NK-92 (cell line): ENCODE results near the gene PRRT4.

Source experiments
- DNase-seq: peaks from one replicate; lab custom pipeline; 2025; ENCODE audit not compliant: unreplicated experiment; lab: John Stamatoyannopoulos, UW

Gene PRRT4

DNA sequence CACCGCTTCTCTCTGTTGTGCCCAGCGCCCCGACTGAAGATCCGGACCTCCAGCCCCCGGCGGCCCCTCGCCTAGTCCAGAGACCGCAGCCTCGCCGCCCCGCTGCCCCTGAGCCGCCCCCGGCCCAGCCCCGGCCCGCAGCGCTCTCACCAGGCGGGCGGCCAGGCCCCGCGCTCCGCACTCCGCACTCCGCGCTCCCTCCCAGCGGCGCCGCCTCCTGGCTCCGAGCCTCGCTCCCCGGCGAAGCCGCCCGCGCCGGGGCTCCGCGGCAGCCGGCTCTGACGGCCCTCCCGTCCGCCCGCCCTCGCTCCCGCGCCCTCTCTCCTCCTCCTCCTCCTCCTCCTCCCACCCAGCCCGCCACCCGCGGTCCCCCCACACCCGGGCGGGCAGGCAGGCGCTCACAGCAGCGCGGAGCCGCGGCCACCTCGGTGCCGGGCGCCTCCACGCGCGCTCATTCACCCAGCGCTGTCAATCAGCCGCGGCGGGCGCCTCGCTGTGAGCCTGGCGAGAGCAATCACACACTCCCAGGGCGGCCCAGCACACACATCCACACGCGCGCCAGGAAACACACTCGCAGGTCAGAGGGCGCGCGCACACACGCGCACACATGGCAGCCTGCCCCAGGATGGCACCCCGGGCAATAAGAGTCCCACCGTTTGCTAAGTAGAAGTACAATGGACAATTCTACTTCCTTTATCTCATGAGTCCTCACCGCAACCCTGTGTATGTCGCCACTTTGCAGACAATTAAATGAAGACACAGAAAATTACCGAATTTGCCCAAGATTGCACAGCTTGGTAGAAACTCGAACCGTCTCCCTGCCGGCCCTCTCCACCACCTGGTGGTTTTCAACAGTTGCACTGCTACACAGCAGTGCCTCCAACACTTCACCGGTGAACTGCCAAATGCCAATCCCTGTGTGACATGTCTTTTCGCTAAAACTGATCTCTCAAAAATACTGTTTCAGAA is at the start of gene PRRT4:
Gene PRRT4, minus strand, starts transcription at position 280 of the 969 bp plus-strand sequence.
- DNase-seq: no peak

DNA sequence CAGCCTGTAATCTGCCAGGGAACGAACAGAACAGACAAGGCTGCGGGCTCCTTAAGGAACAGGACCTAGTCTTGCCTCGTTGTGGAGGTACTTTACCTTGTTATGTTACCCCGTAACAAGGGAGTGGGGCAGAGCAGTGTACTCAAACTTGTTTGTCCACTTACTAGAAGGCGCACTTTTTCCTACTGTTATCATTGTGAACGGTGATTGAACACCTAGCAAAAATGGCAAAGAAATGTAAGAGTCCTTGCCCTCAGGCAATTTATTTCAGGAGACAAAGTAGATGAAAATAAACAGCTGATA is 48.9 kb upstream of the PRRT4 start:
- no peak for DNase-seq

DNA sequence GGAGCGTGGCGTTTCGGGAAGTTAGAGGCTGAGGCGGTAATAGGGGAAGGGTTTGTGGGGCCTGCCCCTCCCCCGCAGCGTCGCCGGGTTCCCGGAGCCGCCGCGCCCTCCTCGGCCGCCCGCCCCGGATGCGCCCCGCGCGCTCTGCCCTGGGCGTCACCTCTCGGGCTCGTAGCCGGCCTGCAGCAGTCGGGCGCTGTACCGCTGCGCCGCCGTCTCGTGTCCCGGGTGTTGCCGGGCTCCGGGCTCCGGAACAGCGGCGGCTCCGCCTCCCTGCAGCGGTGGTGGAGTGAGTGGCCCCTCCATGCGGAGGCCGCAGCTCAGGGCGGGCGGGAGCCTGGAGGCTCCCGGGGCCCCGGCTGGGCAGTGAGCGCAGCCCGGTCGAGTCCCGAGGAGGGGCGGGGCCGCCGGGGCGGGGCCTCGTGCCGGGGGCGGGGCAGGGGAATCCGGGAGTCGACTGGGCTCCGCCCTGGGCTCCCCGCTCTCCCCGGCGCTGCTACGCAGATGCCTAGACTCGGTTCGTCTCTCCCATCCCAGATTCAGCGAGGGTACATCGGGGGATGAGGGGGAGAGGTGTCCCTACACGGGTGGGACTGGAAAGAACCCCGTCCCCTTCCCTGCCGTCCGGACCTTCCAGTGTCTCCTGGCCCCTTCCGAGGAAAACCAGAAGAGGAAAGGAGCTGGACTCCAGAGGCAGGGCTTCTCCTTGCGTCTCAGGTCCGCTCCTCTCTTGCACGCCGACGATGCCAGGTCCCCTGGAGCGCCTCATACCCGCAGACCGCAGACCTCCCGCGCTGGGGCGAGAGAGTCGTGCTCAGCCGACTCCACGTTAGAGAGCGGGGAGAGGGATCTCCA is 48.3 kb upstream of the PRRT4 start, which contains the start of gene IMPDH1:
Gene IMPDH1, minus strand, starts transcription at position 387 of the 855 bp plus-strand sequence. Its CDS starts 81 bp downstream, at position 306.
- DNase-seq: no peak

DNA sequence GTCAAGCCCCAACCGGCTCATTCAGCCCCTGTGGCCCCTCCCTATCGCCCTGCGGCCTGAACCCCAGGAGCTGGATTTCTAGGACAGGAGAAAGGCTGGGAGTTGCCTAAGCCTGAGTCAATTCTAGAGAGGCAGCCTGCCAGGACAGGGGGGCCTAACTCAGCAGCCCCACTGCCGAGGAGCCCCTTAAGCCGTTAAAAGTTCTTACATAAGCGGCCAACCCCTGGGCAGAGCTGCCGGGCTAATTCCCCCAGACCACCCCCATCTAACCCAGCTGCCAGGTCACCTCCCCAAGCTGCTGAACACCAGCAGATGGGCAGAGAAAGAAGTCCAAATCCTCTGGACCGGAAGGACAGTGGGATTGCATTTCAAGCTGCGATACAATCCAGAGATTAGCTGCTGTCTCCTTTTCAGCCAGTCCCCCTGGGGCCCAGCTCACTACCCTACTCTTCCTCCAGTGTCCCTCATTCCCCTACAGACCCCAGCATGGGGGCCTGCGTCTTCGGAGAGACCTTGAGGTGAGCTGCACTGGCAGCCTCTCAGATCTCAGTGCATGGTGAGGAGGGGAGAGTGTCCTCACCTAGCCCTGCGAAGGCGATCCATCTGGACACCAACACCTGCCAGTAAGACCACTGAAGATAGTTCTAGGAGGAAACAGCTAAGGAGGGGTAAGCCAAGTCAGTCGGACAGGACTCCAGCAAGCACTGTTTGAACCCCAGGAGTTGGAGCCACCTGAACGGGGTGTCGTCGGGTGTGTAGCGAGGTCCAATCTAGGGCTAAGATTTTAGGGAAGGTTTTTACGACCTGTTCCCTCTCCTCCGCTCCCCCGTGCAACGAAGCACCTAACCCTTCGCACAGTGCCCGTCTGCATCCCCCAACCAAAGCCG is 47.5 kb upstream of the PRRT4 start:
- no peak for DNase-seq

DNA sequence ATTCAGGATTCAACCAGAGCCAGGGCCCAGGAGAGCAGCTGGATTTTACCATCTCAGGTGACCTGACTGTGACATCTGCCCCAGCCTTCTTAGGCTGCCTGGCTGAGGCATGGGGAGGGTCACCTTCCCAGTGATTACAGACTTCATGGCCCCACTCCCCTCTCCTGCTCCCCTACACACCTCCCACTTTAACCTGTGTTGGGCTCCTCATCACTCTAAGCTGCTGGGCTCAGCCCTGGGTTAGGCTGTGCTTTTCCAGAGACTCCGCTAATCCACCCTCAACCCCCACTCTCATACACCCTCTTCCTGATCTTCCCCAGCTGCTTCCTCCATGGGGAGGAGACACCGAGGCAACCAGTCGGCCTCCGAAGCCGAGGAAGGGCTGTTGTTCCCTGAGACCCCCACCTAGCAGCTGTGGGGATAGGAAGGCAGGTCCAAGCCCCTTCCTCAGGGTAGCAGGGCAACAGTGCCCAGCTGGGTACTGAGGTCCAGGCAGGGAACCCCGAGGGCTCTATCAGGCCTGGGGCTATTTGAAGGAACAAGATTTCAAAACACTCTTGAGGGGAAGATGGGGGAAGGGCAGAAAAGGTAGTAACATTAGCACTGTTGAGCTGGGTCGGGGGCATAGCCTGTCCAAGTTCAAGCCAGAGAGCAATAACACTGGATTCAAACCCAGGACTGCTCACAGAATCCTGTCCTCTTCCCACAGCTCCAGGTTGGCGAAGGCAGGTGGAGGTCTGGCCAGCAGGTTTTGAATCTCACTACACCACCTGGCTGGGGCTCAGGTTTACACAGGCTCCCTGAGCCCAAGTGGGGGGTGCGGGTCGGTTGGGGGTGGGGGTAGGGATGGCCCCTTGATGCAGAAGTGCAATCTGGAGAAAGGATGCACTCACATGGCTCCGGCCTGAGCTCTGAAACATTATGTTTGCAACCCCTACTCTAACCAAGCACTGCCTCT is 46.5 kb upstream of the PRRT4 start:
- DNase-seq: no peak

DNA sequence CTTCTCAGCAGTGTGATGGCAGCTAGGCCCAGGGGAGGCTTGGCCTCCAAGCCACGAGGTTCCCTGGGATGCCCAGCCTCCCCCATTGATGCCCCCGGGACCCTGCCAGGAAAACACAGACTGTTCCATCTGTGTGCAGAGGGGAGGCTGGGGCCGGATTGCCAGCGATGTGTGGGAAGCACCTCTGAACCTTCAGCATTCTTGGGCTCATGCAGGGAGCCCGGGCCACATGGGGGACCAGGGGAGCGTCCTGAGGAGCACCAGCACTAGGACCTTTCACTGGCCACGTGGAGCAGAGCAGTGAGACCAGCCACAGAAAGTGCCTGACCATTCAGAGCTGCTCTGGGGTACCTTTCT is 45.7 kb upstream of the PRRT4 start:
- no peak for DNase-seq

DNA sequence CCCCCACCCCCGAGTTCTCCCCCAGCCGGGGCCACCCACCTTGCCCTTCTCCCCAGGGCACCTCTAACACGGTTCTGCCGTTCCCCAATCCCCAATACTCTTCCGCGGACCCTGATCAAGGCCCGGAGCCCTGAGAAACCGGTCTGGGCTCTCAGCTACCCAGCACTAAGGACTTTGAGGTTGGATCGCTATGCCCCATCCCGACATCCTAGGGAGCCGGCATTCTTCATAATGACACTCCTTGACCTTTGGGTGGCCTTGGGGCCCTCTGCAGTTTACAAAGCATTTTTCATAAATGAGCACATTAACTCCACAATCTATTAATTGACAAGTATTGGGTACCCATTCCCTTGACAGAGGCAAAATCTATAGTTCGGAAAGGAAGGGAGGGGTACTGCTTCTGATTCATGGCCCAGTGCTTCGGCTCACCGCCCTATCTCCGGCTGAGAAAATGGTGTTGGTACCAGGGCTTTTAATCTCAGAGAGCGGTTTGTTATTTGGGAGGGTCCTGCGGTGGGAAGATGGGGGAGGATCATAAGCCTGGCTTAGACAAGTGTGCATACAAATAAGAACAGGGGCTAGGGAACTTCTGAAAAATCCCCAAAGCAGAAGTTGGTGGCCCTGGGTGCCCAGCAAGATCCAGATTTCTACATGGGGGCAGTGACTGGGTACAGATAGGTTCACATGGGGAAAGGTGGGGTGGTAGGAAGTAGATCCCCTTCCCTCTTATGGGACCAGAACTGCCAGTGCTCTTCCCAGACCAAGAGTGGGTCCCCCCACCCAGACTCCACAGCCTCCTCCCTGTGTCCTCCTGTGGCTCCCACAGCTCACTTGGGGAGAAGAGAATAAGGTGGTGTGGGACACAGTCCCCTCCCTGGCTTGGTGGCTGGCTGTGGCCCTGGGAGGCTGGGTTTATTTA is 45.1 kb upstream of the PRRT4 start:
- no peak for DNase-seq

DNA sequence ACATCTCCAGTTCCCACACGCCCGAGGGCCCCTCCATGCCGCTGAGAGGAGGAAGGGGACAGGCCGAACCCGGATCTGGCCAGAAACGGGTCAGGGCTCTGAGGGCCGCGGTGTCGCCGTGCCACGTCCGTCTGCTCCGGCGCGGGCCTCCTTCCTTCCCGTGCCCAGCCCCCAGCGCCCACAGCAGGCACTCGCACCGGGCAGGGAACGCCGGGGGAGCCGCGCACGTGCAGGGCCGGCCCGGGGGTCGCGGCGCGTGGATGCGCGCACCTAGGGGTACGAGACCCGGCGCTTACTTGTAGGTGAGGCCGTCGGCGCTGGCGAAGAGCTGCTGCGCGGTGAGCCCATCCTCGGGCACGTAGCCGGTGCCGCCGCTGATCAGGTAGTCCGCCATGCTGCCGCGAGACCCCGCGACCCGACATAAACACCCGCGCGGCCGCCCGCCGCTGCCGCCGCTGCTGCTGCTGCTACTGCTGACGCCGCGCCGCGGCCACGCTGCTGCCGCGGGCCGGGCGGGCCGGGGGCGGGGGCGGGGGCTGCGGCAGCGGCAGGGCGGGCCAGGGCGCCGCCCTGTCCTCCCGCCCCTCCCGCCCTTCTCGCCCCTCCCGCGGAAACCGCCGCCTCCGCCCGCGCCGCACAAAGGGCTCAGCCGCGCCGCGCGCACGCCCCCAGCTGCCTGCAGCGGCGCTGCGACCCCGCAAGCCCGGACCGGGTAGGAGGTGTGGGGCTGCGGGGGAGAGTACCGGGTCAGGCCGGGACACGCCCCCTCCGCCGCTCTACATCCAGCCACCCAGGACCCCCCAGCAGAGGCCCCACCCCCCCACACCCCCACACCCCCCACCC is 44.2 kb upstream of the PRRT4 start:
- no peak for DNase-seq

DNA sequence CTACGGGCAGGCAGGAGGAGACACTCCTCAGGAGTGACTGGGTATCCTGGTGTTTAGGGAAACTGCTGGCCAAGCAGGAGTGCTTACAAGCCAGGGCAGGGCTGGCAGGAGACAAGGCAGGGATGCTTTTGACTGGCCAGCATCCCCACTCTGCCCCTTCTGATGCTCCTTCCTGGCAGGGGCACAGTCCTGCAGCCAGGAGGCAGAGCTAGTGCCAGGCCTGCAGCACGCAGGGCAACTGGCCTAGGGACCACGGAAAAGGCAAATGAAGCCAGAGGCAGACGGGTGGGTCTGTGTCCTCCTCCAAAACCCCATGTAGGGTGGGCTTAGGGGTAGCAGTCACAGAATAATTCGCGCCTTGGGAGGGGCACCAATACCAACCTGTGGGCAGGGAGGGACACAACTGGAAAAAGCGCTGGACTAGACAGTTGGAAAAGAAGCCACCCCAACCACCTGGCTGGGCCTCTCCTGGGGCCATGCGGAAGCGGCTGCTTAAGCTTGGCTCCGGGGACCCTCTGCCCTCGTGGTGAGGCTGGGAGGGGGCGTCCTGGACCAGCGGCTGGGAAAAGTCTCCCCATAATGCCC is 43.5 kb upstream of the PRRT4 start:
- no peak for DNase-seq

DNA sequence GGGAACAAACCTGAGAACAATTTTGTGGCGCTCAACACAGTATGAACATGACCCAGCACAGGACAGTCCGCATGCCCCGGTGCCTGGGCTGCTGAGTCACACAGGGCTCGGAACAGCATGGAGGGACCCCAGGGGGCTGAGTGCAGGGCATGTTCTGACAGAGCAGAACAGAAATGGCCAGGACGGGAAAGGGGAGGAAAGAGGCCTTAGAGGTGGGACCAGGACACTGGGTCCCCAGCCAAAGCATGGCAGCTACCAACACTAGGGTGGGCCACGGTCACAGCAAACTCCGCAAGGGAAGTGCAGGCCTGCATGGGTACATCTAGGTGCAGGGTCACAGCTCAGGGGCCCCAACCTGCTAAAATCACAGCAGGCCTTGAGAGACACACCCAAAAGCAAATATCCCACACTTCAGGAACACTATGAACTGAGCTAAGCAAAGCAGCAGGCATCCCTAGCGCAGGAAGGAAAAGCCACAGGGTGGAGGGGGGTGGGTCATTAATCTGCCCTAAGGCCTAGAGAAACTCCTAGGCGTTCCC is 42.7 kb upstream of the PRRT4 start:
- DNase-seq: no peak

DNA sequence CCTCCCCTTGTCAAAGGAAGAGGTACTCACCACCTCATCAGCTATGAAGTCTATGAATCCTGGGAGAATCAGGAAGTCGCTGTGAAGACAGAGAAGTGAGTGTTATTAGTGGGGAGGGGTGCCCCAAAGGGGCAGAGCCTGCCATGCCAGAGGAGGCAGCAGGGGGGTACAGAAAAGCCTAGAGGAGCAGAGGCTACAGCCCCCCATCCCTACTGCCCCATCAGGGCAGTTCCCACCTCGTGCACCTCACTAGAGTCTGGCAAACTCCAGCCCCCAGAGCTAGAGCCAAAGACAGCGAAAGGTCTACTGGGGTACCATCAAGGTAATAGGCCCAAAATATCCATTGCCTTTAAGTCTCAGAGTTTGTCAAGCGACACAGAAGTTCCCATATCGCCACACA is 42.2 kb upstream of the PRRT4 start:
- DNase-seq: no peak

DNA sequence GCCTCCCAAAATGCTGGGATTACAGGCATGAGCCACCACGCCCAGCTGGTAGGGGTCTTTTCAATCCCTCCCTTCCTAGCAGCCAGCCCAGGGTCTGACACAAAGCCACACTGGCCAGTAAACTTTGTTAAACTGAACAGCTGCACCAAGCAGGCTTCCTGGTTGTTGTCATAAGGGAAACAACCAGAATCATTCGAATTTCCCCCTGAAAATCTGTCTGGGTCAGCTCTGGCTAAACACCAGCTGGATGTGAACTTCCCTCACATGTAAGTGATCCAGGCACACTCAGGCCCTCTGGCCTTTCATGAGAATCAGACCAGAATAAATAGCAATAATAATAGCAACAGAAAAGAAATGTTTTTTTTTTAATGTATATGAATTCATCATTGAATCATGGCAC is 40.9 kb upstream of the PRRT4 start:
- no peak for DNase-seq

DNA sequence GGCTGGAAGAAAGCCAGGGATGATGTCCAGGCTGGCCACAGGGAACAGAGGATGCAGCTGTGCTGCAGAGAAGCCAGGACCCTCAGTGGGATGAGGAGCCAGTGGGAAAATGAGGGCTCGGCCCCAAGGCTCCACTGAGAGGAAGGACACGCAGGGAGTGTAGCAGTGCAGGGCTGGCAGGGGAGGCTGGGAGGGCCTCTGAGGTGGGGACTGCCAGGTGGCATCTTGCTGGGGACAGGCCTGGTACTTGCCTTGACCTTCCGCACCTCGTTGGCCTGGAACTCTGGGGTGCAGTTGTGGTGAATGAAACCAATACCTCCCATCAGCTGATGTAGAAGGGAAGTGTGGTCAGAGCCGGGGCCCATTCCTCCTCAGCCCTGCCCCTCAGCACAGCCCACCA is 39.1 kb upstream of the PRRT4 start:
- no peak for DNase-seq

DNA sequence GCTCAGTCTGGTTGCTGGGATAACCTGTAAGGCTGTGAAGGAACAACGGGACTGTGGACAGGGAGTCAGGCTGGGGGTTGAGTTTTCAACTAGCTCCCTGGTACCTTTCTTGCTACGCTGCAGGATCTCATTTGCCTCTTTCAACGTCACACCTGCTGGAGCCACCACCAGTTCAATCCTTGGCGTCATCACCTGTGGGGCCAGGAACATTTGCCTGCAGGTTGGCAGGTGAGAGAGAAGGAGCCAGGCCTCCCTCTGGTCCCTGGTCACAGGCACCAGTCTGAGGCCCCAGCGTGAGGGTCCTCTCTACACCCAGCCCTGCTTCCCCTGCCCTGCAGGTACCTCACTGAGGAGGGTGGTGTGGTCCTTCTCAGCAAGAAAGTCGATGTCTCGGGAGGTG is 38.5 kb upstream of the PRRT4 start:
- no peak for DNase-seq

DNA sequence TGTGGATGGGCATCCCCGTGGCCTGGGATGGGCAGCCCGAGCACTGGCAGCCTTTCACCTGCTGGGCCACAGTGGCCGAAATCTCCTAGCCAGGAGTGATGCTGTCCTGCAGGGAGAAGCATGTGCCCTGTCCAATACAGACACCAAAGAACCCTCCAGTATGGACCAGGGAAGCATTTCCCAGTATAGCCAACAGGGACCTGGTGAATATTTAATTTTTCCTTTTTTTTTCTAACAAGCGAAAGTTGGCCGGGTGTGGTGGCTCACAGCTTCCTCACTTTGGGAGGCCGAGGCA is 37.3 kb upstream of the PRRT4 start:
- no peak for DNase-seq

DNA sequence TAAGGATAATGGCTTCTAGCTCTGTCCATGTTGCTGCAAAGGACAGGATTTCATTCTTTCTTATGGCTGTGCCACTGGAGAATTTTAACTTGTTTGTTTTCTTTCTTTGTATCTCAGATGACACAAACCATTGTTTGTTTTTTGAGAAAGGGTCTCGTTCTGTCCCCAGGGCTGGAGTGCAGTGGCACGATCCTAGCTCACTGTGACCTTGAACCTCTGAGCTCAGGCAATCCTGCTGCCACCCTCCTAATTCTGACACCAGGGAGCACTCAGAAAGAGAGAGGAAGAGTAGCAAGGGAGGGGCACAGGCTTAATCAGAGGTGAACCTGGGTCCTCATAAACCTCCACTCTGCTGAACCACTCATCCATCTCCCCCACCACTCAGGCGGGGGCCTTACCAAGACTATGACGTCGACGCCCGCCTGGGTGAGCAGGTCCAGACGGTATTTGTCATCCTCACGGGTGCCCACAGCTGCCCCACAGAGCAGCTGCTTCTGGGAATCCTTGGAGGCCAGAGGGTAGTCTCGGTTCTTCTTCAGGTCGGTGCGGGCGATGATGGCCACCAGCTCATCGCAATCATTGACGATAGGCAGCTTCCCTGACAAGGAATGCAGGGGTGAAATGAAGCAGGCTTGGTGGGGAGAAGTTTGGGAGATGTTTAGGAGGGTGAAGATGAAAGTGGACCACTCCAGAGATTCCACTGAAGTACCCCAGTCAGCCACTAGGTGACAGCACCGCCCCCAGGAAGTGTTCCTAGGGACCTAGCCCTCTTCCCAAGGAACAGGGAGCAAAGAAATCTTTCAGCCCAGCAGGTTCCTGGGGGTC is 36.7 kb upstream of the PRRT4 start:
- DNase-seq: no peak

DNA sequence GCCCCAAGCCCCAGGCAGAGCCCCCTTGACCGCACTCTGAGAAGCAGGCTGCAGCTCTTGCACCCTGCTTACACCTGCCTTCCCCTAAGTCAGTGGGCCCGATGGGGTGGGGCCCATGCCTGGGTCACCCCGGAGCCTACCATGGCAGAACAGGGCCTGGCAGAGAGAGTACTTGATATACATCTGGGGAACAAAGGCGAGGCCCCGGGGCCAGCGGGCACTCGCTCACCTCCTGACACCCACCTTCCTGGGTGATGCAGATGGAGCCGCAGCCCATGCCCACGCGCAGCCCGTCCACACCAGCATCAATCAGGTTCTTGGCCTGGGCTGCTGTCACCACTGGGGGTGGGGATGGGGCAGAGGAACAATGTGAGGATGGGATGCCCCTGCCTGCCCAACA is 34.9 kb upstream of the PRRT4 start:
- DNase-seq: no peak
